LoVo (cell line): Measurements from ENCODE around the gene ZBTB7C.

Experiments
- DNase-seq: peaks from one replicate; pipeline ENCODE4 v3.0.0-alpha.2; 2016; ENCODE audit warnings: low spot score

ZBTB7C gene

DNA sequence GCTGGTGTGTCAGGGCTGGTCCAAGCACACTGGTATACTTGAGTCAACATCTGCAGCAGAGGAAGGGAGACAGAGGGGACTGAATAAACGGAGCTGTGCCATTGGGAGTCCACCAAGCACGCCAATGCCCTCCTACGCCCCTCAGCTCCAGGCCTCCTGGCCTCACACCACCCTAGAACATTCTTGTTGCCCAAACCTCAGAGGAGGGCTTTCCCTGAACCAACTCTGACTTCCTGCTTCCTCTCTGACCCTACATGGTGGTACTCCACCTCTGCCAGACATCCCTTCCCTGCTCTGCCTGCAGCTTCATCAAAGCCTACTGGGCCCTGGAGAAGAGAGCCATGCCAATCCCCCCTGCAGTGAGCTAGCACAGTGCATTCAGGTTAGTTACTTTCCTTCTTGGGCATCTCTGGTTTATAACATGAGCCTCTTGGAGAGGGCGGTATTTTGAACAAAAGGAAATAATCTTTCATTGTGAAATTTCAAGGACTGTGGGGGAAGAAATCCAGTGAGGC lies 54.4 kb downstream of the ZBTB7C start:
- DNase-seq: no peak

DNA sequence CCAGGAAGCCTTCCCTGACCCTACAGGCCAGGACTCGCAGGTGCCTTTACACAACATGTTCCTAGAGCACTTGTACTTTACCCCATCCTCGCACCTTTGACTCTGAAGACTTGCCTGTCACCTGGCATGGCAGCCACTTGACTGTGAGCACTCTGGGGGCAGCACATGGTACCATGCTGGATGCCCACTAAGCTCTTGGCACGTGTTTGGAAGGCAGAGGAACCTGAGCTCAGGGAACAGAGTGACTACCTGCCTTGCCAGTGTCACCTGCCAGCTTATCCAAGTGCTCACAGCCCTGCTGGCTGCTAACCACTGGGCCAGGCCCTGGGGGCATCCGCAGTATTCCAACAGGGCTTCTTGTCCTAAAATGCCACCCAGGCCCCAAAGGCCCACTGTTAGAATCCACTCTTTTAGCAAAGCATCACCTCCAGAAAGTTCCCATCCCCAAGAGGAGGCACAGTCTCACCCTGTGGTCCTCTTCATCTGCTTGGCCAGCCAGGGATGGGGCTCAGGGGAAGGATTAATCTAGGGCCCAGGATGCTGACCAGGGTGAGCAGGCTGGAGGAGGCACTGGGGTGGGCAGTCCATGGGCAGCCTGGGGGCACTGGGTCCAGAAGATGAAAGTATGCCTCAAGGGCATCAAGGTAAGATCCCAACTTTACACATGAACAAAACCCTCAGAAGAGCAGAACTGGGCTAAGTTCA lies 57.0 kb downstream of the ZBTB7C start:
- no peak for DNase-seq

DNA sequence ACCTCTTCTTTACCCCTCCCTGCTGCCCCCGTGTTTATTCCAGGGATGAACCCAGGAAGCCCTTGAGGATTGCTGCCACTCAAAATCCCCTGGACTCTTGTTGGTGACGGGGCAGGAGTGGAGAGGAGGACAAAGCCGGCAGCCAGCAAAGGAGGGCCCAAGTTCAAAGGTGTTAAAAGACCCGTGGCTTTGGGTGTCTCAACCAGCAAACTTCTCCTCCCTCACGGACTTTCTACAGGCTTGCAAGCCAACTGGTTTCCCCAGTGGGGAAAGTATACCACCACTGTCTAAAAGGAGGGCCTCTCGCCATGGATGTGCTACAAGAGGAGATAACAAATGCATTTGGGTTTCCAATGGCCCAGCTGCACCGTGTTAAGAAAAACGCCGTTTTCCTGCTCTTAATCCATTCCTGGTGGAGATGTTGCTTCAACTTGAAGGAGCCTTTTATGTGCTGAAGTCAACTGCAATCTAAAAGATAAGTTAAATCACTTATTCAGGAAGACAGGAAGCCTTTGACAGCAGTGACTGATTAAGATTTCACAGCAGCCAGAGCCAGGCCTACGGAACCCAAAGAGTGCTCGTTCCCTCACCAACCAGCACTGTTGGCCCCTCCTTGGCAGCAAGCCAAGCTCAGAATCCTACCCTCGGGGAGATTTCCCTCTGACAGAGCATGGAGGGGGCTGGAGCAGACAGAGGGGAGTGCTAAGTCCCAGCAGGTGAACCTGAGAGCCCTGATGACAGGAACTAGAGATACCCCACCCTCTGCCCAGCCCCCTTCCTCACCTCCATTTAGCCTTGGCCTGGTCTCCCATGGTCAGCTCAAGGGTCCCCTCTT lies 57.8 kb downstream of the ZBTB7C start:
- DNase-seq: no peak

DNA sequence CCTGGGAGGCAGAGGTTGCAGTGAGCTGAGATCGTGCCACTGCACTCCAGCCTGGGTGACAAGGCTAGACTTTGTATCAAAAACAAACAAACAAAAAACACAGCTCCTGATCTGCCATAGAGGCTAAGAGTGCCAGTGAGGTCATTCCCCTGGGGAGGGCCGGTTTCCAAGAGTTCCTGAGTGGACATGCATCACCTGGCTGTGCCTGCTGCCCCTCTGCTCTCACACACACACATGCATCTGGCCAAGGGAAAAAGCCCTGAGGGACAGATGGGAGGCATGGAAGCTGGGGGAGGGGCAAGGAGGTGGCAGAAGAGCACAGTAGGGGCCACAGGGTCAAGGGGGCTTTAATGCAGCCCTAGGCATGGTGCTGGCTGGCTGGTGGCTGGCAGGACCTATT lies 60.4 kb downstream of the ZBTB7C start:
- no peak for DNase-seq

DNA sequence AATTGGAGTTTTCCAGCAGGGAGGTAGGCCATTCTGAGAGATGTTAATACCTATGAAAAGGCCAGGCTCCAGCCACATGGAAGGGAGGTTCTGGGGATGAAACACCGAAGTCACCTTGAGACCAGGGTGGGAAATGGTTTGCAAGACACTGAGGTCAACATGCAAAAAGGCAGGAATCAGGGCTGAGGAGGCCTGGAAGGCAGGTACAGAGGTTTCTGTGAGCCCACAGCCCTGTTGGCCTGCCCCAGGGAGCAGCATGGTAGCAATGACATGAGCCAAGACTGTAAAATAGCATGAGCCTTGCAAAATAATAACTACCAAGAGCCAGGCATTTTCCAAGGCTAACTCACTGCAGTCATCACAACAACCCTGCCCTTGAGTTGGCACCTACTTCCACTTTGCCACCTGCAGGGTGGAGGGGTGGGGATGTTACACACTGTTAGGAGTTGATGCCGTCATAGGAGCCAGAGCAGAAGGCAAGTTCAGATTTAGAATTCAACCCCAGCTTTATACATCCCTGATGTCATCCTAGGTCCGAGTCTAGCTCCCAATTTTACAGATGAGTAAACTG lies 61.3 kb downstream of the ZBTB7C start:
- no peak for DNase-seq

GRCh38 chr18:48345596-48345995 lies 63.6 kb downstream of the ZBTB7C start:
- no peak for DNase-seq

- no peak for DNase-seq
Measured at GRCh38 chr18:48342581-48342980, 66.6 kb downstream of the ZBTB7C start.

- no peak for DNase-seq
Measured at GRCh38 chr18:48342125-48342524, 67.1 kb downstream of the ZBTB7C start.

DNA sequence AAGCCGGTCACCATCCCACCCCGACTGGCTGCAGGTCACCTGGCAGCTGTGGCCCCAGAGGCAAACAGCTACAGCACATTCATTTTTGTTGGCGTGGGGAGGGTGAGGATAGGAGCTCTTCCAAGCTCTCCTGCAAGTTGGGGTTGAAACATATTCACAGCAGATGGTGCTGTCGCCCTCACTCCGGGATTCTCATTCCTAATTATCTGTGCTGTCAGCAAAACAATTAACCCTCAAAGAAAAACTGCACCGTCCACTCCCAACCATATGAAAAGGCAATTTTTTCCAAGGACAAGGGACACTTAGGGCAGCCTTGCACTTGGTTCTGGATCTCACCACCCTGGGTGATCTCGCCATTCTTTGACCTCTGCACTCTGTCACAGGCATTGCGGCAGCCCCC lies 68.6 kb downstream of the ZBTB7C start:
- no peak for DNase-seq

- no peak for DNase-seq
Measured at GRCh38 chr18:48339692-48340091, 69.5 kb downstream of the ZBTB7C start.

DNA sequence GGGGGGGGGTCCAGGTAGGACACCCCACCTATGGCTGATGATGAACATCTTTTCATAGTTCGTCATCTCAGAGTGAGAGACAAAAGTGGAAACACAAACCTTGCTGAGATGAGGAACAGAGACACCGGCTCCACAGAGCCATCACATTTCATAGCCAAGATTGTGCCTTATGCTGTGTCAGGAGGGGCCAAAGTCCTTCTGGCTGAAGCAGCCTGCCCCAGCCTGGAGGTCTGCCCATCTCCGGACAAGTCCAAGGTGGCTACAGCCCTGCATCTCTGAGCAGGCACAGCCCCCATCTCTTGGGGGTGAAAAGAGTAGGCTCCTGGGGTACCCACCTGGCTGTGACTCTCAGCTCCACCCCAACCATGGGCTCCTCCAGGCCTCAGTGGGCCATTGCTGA lies 70.3 kb downstream of the ZBTB7C start:
- DNase-seq: no peak

DNA sequence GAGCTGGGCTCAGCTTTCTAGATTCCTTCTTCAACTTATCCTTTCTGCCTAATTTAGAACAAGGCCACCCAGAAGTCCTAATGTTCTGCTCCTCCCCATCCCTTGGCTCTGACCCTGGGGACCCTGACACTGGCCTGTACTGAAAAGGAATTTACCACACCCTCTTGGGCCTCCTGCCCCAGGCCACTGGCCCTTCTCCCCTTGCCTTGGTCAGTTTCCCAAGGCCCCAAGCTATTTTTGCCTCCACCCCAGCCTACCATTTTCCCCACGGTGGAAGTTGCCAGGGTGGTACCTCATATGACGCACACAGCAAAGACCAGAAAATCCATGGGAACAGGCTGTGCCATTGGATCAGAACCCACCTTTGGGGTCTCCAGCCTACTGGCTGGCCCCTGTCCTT lies 72.1 kb downstream of the ZBTB7C start:
- no peak for DNase-seq

DNA sequence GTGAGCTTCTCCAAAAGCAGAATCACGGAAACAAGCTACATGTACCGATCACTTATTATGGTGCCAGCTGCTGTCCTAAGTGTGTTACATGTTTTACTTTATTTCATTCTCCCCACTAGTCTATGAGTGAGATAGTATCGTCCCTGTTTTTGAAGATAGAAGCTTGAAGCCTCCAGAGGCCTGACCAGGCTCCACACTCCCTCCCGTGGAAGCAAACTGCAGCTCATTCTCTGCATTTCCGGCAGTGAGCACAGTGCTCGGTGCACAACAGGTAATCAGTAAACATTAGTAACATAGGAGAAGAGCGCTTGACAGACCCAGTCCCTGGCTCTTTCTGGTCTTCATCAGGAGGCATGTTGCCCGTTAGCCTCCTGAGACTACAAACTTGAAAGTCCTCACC lies 72.9 kb downstream of the ZBTB7C start:
- DNase-seq: no peak

- DNase-seq: no peak
Measured at GRCh38 chr18:48335829-48336228, 73.4 kb downstream of the ZBTB7C start.

GRCh38 chr18:48334845-48335244 lies 74.3 kb downstream of the ZBTB7C start:
- no peak for DNase-seq

DNA sequence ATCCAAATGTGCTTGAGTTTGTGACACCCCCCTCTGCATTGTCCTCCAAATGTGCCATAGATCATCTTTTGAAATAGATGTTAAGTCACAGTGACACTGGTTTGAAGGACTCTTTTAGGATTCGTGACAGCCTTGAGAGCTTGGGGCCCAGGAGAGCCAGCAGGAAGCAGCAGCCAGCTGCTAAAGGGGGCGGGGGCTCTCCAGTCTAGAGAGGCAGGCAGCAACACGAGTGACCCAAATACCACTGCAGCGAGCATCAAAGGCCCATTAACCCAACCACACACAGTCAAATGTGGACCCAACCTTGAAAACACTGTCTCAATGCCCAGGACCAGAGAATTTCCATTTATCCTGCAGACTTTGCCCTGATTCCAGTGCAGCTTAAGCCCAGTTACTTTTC lies 75.6 kb downstream of the ZBTB7C start:
- DNase-seq: no peak

DNA sequence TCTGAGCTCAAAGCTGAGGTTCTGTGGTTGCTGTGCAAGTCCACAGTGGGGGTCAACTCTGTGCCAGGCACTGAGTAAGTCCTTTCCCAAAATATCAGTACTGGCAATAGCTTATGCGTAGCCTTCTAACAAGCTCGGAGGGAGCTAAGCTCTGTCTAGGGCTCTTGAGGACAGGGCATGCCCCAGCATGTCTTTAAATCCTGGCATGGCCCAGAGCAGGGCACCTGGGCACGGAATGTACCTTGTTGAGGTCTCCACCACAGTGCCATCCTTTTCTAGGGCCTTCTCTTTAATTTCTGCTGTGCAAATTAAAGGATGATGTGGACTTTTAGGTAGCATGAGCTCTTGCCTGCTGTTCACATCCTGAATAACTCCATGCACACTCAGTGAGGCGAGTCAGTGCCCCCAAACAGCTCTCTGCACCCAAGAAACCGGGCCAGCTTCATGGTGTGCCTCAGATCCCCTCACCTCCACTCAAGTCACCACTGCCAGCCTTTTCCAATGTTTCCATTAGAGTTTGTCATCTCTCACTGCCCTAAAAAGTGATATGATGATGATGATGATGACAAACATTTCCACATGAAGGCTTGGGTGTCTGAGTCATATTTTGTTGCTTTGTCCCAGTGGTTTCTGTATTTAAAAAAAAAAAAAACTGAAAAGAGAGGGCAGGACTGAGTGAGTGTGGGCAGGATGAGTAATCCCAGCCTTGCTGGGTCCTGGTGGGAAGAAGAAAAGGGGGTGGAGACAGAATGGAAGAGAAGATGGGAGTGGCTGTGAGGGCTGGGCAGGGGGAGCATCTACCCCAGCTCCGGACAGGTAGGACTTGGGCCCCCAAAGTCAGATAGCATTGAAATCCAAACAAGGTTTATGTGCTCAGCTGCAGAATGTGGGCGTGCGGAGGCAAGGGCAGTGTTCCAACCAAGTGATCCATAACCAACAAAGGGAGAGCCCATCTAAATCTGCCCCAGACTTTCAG lies 78.9 kb downstream of the ZBTB7C start:
- peak; percentile 72 for DNase-seq

DNA sequence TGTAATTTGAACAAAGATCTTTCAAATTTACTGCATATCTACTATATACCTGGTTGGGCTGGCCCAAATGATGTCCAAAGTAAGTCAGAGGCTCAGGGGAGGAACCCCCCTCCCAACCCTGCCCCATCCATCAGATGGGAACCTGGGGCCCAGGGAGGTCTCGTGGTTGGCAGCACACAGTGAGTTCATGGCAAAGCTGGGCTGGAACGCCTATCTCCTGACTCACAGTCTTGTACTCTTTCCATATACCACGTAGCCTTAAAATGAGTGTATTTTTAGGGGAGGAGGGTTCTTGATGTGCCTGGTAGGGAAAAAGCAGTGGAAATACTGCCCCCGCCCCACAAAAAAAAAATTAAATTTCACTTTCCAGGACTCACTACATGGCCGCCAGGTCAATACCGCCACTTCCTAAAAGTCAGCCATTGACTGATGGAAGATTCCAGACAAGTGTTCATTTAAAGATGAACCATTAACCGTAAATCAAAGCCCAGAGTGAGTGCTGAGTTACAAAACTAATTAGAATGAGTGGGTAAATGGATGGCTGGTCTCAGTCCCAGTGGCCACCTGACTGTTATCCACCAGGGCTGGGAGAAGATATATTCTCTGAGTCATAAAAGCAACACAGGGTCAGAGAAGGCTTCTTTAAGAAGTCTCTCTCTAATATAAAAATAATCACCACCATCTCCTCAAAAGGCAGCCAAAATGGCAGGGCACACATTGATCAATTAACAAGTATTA lies 80.5 kb downstream of the ZBTB7C start:
- no peak for DNase-seq

DNA sequence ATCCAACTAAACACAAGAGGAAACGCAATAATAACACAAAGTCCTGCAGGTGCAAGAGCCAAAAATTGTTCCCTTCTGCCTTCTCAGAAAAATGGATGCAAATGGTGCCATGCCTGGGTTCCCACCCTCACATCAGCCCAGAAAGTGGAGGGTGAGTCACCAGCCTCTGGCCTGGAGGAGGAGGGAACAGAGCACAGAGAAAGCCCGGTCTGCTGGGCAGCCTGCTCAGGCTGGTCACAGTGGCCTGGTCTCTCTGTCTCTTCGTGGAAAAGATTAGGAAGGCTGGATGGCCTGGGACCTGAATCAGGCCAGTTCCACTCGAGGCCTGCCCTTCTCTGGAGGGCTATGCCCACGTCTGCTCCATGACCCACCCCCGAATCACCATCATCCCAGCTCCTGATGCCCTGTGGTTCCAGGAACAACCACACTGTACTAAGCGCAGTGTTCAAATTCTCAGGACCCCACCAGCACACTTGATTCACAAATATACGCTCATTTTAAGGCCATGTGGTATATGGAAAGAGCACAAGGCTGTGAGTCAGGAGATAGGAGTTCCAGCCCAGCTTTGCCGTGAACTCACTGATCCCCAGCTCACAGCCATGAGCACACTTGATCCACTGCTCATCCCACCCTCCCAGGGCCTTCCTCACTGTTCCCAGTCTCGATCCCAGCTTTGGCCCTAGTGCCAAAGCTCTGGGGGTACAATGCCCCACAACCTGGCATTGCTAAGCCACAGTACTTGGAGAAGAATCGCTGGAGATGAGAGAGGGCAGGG lies 82.1 kb downstream of the ZBTB7C start:
- DNase-seq: no peak

- DNase-seq: no peak
Measured at GRCh38 chr18:48325115-48325665, 84.0 kb downstream of the ZBTB7C start.
